Heart left ventricle (tissue), 16 donors: ENCODE results near the gene NTRK3. TPM values are rescaled to one million over a fixed set of nuclear protein-coding genes. Genes with fewer than 3 reads are reported as not detected.

Experiments used
- ATAC-seq, 4 donors: fragments of 200-7000 bp; cut with Tn5 transposase; one replicate each; pipeline ENCODE4 v1.9.1; 2020 to 2022; ENCODE audit warnings: moderate library complexity in 4 of 4, mild to moderate bottlenecking in 3 of 4, moderate number of reproducible peaks in 1 of 4
- DNase-seq, 5 donors: peaks; one replicate each; pipeline ENCODE4 v3.0.0-alpha.2; 2020
- H3K27ac ChIP-seq, 12 donors: fragments of 200-600 bp; sonication (generic) in 4 of 12; one replicate each; pipeline versions ENCODE4 v1.5.0 to v1.8.0; 2016 to 2022; ENCODE audit warnings: mild to moderate bottlenecking in 2 of 12
- H3K27me3 ChIP-seq, 9 donors: fragments of 200-600 bp; sonication (generic) in 2 of 9; one replicate each; pipeline versions ENCODE4 v1.5.1 to v1.8.0; 2016 to 2022; ENCODE audit warnings: mild to moderate bottlenecking in 3 of 9
- H3K36me3 ChIP-seq, 9 donors: fragments of 200-600 bp; sonication (generic) in 2 of 9; one replicate each; pipeline versions ENCODE4 v1.5.0 to v1.8.0; 2018 to 2022; ENCODE audit warnings: mild to moderate bottlenecking in 2 of 9
- H3K4me1 ChIP-seq, 12 donors: fragments of 200-600 bp; sonication (generic) in 4 of 12; one replicate each; pipeline versions ENCODE4 v1.5.0 to v1.8.0; 2016 to 2022; ENCODE audit warnings: mild to moderate bottlenecking in 3 of 12
- H3K4me3 ChIP-seq, 12 donors: fragments of 200-600 bp; sonication (generic) in 4 of 12; one replicate each; pipeline versions ENCODE4 v1.5.0 to v1.8.0; 2017 to 2022; ENCODE audit warnings: mild to moderate bottlenecking in 9 of 12, moderate library complexity in 4 of 12
- H3K9me3 ChIP-seq, 12 donors: fragments of 200-600 bp; sonication (generic) in 4 of 12; one replicate each; pipeline versions ENCODE4 v1.5.0 to v1.8.0; 2016 to 2022; ENCODE audit warnings: mild to moderate bottlenecking in 1 of 12
- CTCF ChIP-seq, 12 donors: fragments of 200-600 bp; sonication (generic) in 4 of 12; IDR thresholded peaks; one replicate each; pipeline versions ENCODE4 v1.5.0 to v1.8.0; 2018 to 2022; ENCODE audit warnings: antibody characterized with exemption in 12 of 12, mild to moderate bottlenecking in 5 of 12
- POLR2A ChIP-seq, 2 donors: fragments of 450-650 bp; IDR thresholded peaks; one replicate each; pipeline ENCODE4 v1.6.1; 2017; ENCODE audit warnings: antibody characterized with exemption in 2 of 2, mild to moderate bottlenecking in 2 of 2, moderate library complexity in 2 of 2
- WGBS, 4 donors: extraction: QIAGEN DNeasy Blood & Tissue Kit in 2 of 4; methylation state at CpG; one replicate each; pipeline versions ENCODE4 v1.1.5 to v1.1.7; 2013 to 2018; 5-methylcytosine and 5-hydroxymethylcytosine counted together
- intact Hi-C, 10 donors: fragments of 100-400 bp; cut with DNase I; formaldehyde crosslinking; loops; one replicate each; pipeline versions ENCODE4 v1.11.1 to v1.14.2; 2022
- polyA plus RNA-seq, 2 donors: library from polyadenylated mRNA; stranded (reverse); fragments of 200-250 nt; gene quantifications; one replicate each; pipeline ENCODE4 v1.2.3, GENCODE V29; 2013
- total RNA-seq, 9 donors: library from RNA; depleted of rRNA in 2 of 9; stranded (reverse); fragments of >200 nt in 2 of 9; fragmentation: NEBNext Ultra II Directional in 3 of 9; extraction: Animal tissue kit (Norgen Biotek cat#: 25700) in 3 of 9; gene quantifications; one replicate each; pipeline versions ENCODE4 v1.1.0 to v1.2.4, GENCODE V29; 2016 to 2023
- donor health status: ischemic (EF 13 %, LVEDD 7.1; RV severe dilation, severe dysfunction).
- donor health status: healthy with polysubstance abuse.
- donor health status: DM: no; HTN: yes; CAD: no.
- donor health status: DM: no; HTN: no; CAD: no.
- donor health status: ischemic (EF 25% LVEDD 6.9; RV normal size, moderate dysfunction).
- donor health status: ischemic (EF 25% LVEDD 5.7; RV mildly dilated, moderate dysfunction).
- donor health status: healthy.
- donor health status: DM: yes; HTN: yes; CAD: no.
- donor health status: ischemic (EF 35%, LVEDD 5.7; RV mildly dilated, moderate dysfunction).
- donor health status: nonischemic (EF 11% LVEDD 7.7; RV severe dilation, severe dysfunction).
- donor health status: DM: yes; HTN: yes; CAD: no.
- donor health status: PGD.
- donor health status: ischemic (EF 29% LVEDD 5.4; RV normal size, mild dysfunction).
- donor health status: nonischemic (EF 23%, LVEDD 6.1; RV moderate dilation, normal function).

Gene NTRK3
- total and polyA plus RNA-seq, 11 donors, result 0.53 to 6.8 (median 2.0) TPM

- WGBS, 4 donors, result 42 to 72% (median 49%) methylated on average over 2 of the region's 2 CpGs
Measured at GRCh38 chr15:88031461-88031860, 225.1 kb downstream of the NTRK3 start.

GRCh38 chr15:88029696-88030095 lies 226.8 kb downstream of the NTRK3 start:
- DNase-seq (no peak), ATAC-seq (no peak)
- Histone ChIP-seq H3K27me3 (peaks cover 0 to 11% (median 0%) of the 10 kb centered on the region in 9 donors), H3K4me1 (no peaks in the 10 kb centered on the region), H3K36me3 (no peaks in the 10 kb centered on the region), H3K4me3 (no peak overlapping the region), H3K9me3 (peaks cover 0 to 5% (median 0%) of the 10 kb centered on the region in 12 donors), H3K27ac (no peak overlapping the region)
- TF ChIP-seq CTCF (IDR thresholded peaks at IDR 0.05), result no peak
- TF ChIP-seq POLR2A (IDR thresholded peaks at IDR 0.05), result no peak
- intact Hi-C loops, result no loop called here
- WGBS, 4 donors, result 51 to 80% (median 64%) methylated on average over 2 of the region's 2 CpGs

More at GRCh38 chr15:88031461-88031860, 225.1 kb downstream of the NTRK3 start:
- Histone ChIP-seq H3K27ac (no peak overlapping the region), H3K4me1 (no peaks in the 10 kb centered on the region), H3K9me3 (no peaks in the 10 kb centered on the region), H3K4me3 (no peak overlapping the region), H3K36me3 (no peaks in the 10 kb centered on the region), H3K27me3 (peaks cover 0 to 18% (median 0%) of the 10 kb centered on the region in 9 donors)
- ATAC-seq, result no peak
- no peak for DNase-seq
- TF ChIP-seq CTCF (IDR thresholded peaks at IDR 0.05), result no peak
- TF ChIP-seq POLR2A (IDR thresholded peaks at IDR 0.05), result no peak
- intact Hi-C loops, result no loop called here

- peaks cover 0 to 6% (median 0%) of the 10 kb centered on the region in 9 donors for H3K27me3 ChIP-seq
- intact Hi-C loops, result no loop called here
- no peak overlapping the region for H3K27ac ChIP-seq
- H3K9me3 ChIP-seq, result peaks cover 0 to 5% (median 0%) of the 10 kb centered on the region in 12 donors
- no peaks in the 10 kb centered on the region for H3K4me1 ChIP-seq
- no peaks in the 10 kb centered on the region for H3K36me3 ChIP-seq
- WGBS, 4 donors, result 70 to 79% (median 73%) methylated on average over 3 of the region's 3 CpGs
- ATAC-seq (no peak), DNase-seq (no peak)
- TF ChIP-seq POLR2A (IDR thresholded peaks at IDR 0.05) (no peak), CTCF (IDR thresholded peaks at IDR 0.05) (no peak)
- no peak overlapping the region for H3K4me3 ChIP-seq
Measured at GRCh38 chr15:88028024-88028423, 228.5 kb downstream of the NTRK3 start.

GRCh38 chr15:88023914-88024313 lies 232.6 kb downstream of the NTRK3 start:
- Histone ChIP-seq H3K36me3 (no peaks in the 10 kb centered on the region), H3K27ac (no peak overlapping the region), H3K4me1 (no peaks in the 10 kb centered on the region), H3K27me3 (no peaks in the 10 kb centered on the region), H3K9me3 (peaks cover 0 to 5% (median 0%) of the 10 kb centered on the region in 12 donors), H3K4me3 (no peak overlapping the region)
- TF ChIP-seq POLR2A (IDR thresholded peaks at IDR 0.05), result no peak
- no peak for TF ChIP-seq CTCF (IDR thresholded peaks at IDR 0.05)
- WGBS, 4 donors, result 79 to 85% (median 83%) methylated on average over 5 of the region's 5 CpGs
- ATAC-seq (no peak), DNase-seq (no peak)
- intact Hi-C loops, result no loop called here
